H1 (cell line): ENCODE results near the gene RNF152. TPM values are rescaled to one million over a fixed set of nuclear protein-coding genes. Genes with fewer than 3 reads are reported as not detected.

ENCODE experiments used
- TBP ChIP-seq: IDR thresholded peaks from 2 replicates; pipeline ENCODE4 v1.6.1; 2011; ENCODE audit warnings: low read depth, low read length, improper control_type of control experiment
- polyA plus RNA-seq, 7 experiments: library from polyadenylated mRNA; depleted of rRNA in 3 of 7; stranded (reverse) in 5 of 7; unstranded in 2 of 7; fragments of >200 nt in 5 of 7; fragments of 200-250 nt in 2 of 7; gene quantifications; 1 replicate in 5 of 7; 2 replicates in 1 of 7; 4 replicates in 1 of 7; pipeline versions ENCODE4 v1.2.1 to v1.2.3, GENCODE V29; 2011 to 2013; ENCODE audit warnings: missing spikeins in 2 of 7, mixed read lengths in 2 of 7
- total RNA-seq: library from RNA; stranded (reverse); fragmentation: NEBNext Ultra II Directional; extraction: Animal tissue kit (Norgen Biotek cat#: 25700); gene quantifications from 2 replicates; pipeline ENCODE4 v1.2.1, GENCODE V29; 2021

Gene RNF152
- total and polyA plus RNA-seq, 2 of the 8 experiments (the other 6 are each of a cell fraction or from before 2014, with no cell fraction given) = 1.1 to 2.7 TPM

DNA sequence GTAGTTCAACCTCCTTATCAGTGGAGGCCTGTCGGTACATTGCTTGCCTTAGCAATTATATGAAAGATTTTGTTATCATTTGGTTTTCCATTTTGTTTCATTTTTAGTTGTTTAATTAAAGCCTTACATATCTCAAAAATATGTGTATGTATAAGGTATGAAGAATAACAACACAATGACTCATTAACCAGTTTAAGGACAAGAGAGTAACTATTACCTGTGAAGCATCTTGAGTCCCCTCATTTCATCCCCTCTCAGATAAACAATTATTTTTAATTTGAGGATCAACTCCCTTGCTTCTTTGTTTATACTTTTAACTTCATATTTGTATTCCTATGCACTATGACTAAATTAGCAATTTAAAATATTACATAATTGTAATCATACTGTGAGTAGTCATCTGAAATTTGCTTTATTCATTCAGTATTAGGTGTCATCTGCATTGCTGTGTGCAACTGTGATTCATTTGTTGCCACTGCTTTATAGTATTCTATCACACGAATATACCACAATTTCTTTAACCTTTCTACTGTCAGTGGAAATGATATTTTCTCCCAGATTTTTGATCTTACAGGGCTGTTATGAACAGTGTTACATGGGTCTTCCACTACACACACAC, 126.4 kb downstream of the RNF152 start (continued):
- TF ChIP-seq TBP = no peak
